GM10266 (cell line): ENCODE results near the gene S100A12.
A peak's percentile ranks its signal among the peaks of the same experiment; 100 is the strongest.

Experiments used
- DNase-seq: peaks from one replicate; pipeline ENCODE4 v3.0.0; 2012; ENCODE audit errors: extremely low spot score
- TF ChIP-seq, protein P1 (sequence below): IDR thresholded peaks from 2 replicates; pipeline ENCODE4 v1.5.1; 2012; ENCODE audit warnings: mild to moderate bottlenecking, low read depth; ENCODE audit not compliant: control insufficient read depth, insufficient read depth; ENCODE audit errors: missing control alignments

The S100A12 gene

GRCh38 chr1:153355445-153356071, 19.9 kb downstream of the S100A12 start:
- TF ChIP-seq, protein P1, sequence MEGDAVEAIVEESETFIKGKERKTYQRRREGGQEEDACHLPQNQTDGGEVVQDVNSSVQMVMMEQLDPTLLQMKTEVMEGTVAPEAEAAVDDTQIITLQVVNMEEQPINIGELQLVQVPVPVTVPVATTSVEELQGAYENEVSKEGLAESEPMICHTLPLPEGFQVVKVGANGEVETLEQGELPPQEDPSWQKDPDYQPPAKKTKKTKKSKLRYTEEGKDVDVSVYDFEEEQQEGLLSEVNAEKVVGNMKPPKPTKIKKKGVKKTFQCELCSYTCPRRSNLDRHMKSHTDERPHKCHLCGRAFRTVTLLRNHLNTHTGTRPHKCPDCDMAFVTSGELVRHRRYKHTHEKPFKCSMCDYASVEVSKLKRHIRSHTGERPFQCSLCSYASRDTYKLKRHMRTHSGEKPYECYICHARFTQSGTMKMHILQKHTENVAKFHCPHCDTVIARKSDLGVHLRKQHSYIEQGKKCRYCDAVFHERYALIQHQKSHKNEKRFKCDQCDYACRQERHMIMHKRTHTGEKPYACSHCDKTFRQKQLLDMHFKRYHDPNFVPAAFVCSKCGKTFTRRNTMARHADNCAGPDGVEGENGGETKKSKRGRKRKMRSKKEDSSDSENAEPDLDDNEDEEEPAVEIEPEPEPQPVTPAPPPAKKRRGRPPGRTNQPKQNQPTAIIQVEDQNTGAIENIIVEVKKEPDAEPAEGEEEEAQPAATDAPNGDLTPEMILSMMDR, result peak; percentile 74
- DNase-seq, result peak; percentile 51

- TF ChIP-seq, protein P1, result no peak
- no peak for DNase-seq
Observed at GRCh38 chr1:153354515-153355193, 20.8 kb downstream of the S100A12 start.

GRCh38 chr1:153353226-153353947, 22.0 kb downstream of the S100A12 start:
- TF ChIP-seq, protein P1, result peak; percentile 57
- DNase-seq, result no peak

- TF ChIP-seq, protein P1, result peak; percentile 89
- peak; percentile 67 for DNase-seq
Observed at GRCh38 chr1:153352523-153352922, 22.9 kb downstream of the S100A12 start.

GRCh38 chr1:153350321-153350957, 25.0 kb downstream of the S100A12 start:
- DNase-seq, result no peak
- TF ChIP-seq, protein P1, result no peak

- TF ChIP-seq, protein P1, result no peak
Observed at GRCh38 chr1:153349363-153350320, 25.8 kb downstream of the S100A12 start.

More at GRCh38 chr1:153349363-153350320, 25.8 kb downstream of the S100A12 start:
- DNase-seq, result no peak
